Inflammatory macrophage (primary cell): Measurements from ENCODE around the gene BTBD9.

ENCODE experiments used
- DNase-seq, 2 donors: peaks; one replicate each; pipeline ENCODE4 v3.0.0-alpha.2; 2020 to 2022

BTBD9 gene

GRCh38 chr6:38172739-38173410, 466.9 kb downstream of the BTBD9 start:
- no peak for DNase-seq

DNA sequence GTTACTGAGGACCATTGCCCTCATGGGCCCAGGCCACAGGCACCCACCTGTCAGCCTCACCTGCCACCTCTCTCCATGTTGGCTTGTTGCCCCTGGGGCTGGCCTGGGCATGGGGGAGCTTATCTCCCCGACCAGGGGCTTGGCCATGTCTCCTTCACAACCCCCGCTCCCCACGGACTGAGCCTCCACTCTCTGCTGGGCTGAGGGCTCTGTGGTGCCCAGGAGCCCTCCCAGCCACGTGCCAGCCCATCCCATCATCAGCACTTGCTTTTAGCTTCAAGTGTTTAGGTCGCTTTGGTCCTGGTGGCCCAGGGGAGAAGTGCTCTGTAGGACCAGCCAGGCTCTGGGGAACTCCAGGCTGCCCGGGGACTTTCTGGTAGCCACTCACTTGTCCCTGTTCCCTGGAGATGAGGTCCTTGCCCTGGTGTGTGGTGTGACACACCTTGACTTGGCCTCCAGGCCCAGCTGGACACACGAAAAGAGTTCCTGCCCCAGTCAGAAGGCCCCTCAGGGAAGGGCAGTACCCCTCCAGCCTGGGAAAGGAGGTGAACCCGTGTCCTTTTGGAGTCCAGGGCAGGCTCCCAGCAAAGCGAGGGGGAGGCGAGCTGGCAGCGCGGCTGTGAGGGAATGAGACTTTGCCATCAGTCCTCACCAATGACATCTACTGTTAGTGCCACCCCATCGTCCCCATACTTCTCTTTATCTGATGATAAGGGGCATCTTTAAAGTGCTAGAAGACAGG, 467.6 kb downstream of the BTBD9 start:
- DNase-seq: no peak

DNA sequence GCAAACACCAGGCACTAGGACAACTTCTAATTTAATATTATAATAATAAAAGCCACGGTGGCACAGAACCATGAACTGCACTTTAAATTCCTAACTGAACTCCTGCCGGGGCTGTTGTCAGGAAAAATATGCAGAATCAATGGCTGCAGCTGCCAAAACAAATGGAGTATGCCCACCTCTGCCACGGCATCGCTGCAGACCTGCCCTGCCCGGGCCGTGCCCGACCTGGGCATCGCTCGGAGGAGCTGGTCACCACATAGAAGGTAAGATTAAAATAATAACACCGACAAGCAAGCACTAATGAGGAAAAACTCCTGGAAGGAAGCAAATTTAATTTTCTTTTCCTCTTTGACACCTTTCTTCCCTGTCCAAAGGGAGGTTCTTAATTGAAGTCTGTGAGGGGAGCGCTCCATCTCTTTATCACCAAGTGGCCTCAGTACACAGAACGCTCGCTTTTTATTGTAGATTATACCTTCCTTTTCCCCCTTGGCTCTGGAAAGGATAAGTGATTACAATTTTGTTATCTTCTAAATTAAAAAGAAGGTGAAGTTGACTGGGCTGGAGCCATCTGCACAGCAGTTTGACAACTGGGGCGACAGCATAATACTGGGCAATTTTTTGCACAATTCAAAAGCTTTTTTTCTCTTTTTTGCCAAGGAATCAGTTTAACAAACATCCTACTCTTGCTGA, 468.9 kb downstream of the BTBD9 start:
- DNase-seq: no peak

DNA sequence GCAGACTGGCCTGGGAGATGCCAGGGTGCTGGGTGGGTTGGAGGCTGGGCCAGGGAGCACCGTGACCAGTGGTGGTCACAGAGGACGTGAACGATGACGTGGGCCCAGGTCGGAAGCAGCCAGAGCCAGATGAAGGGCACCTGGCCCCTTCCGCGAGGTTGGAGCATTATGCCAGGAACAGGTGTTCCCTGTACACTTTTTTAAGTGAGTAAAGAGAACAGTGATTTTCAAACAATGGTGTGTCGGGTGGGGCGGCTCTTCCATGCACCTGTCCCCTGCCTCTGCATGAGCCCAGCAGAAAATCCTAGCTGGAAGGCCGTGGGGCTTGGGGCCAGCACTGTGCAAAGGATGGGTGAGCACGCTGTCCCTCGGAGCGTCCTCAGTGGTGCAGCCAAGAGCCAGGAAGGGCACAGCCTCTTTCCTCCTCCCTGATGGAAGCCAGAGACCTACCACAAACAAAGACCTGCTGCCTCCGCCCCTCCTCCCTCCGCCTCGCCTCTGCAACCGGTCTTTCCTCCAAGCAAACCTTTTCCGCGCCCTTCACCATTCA, 469.7 kb downstream of the BTBD9 start:
- DNase-seq: no peak

GRCh38 chr6:38169221-38169976, 470.3 kb downstream of the BTBD9 start:
- no peak for DNase-seq

GRCh38 chr6:38168699-38169098, 471.0 kb downstream of the BTBD9 start:
- no peak for DNase-seq

DNA sequence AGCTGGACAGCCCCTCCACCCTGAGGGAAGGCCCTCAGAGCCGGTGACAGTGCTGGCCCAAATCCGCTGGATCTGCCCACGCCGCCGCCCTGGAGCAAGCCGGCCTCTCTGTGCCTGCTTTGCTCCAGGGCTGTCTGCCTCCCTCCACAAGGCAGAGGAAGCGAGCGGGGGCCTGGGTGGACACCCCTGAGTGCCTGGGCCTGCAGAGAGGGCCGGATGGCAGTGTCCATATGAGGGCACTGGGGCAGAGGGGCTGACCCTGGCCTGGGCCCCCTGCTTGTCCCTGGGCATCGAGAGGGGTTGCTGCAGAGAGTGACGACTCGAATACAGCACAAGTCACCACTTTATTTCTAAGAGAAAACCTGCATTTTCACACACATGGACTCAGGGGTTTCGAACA, 471.6 kb downstream of the BTBD9 start:
- DNase-seq: no peak

- DNase-seq: no peak
Measured at GRCh38 chr6:38167598-38167997, 472.1 kb downstream of the BTBD9 start.

- no peak for DNase-seq
Measured at GRCh38 chr6:38166411-38167240, 473.1 kb downstream of the BTBD9 start.

- no peak for DNase-seq
Measured at GRCh38 chr6:38164671-38165108, 475.0 kb downstream of the BTBD9 start.

DNA sequence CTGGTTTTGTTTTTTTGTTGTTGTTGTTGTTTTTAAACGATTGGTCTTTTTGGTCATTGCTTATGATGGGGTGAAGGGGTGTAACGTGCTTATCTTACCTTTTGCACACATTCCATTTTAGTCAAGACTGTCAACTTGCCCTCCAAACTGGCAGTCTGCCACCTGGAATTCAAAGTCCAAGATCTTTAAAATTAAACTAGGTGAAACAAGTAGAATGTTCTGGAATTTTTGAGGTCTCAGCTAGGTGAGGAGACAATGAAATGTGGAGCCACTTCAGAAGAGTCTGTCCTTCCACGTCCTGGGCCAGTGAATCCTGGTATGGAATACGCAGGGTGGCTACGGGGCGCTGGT, 475.6 kb downstream of the BTBD9 start:
- no peak for DNase-seq

DNA sequence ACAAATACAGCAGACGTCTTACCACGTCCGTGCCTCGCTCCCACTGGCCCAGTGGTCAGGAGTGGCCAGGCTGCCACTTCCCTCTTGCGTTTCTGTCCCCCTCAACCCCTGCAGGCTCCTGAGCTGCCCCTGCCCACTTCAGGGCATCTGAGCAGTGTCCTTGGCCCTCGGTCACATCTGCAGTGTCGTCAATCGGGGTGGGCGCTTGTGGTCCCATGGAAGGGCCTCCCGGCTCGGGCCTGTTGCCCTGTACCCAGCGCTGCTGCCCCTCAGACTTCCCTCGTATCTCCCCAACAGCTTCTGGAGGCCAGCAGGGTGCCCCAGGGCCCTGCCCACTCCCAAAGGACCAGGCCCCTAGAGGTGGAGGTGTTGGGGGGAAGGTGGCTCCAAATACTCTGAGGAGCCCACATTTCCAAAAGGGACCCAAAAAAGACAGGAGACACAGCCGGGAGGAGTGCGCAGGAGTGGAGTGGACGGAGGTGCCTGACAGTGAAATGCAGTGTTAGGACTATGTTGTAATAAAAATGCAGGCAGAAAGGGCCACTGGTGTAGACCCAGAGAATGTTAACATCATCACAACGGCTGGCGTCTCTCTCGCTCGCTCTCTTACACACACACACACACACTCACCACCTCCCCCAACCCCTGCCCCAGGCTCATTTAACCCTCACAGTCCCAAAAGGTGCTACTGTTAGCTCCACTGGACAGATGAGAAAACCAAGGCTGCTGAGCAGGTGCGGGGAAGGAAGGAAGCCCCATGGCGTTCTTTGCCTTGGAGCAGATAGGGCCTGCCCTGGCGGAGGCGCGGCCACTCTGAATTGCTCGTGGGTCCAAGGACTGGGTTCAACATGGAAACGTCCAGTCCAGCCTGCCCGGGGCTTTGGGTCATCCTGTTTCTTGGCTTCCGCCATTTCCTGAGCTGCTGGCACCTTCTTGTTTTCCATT, 476.3 kb downstream of the BTBD9 start:
- DNase-seq: no peak

GRCh38 chr6:38162493-38163185, 477.1 kb downstream of the BTBD9 start:
- DNase-seq: no peak

- DNase-seq: no peak
Measured at GRCh38 chr6:38161754-38162492, 477.8 kb downstream of the BTBD9 start.

DNA sequence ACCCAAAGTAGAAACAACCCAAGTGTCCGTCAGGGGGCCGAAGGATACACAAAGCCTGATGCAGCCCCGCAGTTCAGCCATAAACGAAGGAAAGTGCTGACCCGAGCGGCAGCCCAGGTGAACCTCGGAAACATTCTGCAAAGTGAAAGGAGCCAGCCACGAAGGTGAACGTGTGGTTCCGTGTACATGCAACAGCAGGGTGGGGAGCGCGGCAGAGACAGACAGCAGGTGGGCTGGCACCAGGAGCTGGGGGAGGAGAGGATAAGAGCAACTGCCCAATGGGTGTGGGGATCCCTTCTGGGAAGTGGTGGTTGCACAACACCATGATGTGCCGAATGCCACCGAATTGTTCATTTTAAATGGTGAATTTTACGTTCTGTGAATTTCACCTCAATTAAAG, 478.4 kb downstream of the BTBD9 start:
- DNase-seq: no peak

GRCh38 chr6:38160831-38161230, 478.9 kb downstream of the BTBD9 start:
- DNase-seq: no peak

DNA sequence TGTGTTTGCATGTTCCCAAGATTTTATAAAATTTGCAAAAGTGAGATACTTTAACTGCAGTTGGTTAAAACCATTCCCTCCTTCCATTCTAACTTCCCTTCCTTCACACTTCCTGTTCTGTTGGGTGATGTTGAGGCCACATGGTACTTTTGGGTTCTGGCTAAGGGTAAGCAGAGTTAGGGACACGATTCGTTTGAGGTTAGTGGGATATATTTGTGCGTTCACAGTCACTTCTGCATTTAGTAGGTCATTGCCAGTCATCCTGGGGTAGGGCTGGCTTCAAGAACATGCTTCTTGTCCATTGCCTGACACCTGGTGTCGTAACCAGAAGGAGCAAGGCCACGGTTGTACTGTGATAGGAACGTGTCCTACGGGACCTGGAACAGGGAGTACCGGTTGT, 480.1 kb downstream of the BTBD9 start:
- peak; percentile 45 for DNase-seq

DNA sequence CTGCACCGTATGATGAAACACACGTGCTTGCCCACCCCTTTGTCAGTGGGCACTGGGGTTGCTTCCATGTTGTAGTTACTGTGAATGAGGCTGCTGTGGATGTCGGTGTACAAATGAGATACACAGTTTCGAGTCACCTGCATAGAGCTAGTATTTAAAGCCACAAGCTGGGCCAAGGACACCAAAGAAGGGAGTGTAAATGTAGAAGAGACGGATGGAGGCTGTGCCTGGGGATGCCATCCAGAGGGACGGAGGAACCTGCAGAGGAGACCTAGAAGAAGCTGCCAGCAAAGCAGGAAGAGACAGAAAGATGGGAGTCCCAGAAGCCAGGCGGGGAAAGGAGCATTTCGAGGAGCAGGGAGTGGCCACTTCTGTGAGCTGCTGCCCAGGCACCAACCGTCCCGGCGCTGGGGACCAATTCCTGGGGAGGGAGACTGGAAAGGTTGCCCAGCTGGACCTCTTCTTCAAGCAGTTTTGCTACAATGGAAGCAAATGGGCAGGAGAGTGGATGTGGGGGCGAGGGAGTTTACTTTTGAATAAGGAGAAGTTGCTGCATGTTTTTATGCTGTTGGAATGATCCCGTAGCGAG, 480.9 kb downstream of the BTBD9 start:
- no peak for DNase-seq

DNA sequence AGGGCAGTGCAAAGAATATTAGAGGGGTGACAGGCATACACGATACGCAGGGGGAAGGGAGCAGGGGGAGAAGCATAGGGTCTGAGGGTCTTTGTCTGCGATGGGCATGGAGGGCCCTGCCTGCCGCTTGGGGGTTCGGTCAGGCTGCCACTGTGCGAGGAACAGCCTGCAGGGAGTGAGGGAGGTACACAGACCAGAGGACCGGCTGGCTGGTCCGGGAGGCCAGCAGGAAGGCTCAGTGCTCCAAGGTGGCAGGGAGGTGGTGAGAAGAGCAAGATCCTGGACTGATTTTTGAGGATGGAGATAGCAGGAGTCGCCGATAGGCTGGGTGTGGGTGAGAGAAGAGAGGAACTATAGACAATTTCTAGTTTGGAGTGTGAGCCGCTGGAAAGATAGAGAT, 481.8 kb downstream of the BTBD9 start:
- DNase-seq: no peak
